Measurements from ENCODE around the gene SH3BP2.
"Not testable (repeated sequence)": the region's sequence is repeated elsewhere in the genome, so short reads cannot be mapped to it uniquely, and the experiment has no call there.

Gene SH3BP2

DNA sequence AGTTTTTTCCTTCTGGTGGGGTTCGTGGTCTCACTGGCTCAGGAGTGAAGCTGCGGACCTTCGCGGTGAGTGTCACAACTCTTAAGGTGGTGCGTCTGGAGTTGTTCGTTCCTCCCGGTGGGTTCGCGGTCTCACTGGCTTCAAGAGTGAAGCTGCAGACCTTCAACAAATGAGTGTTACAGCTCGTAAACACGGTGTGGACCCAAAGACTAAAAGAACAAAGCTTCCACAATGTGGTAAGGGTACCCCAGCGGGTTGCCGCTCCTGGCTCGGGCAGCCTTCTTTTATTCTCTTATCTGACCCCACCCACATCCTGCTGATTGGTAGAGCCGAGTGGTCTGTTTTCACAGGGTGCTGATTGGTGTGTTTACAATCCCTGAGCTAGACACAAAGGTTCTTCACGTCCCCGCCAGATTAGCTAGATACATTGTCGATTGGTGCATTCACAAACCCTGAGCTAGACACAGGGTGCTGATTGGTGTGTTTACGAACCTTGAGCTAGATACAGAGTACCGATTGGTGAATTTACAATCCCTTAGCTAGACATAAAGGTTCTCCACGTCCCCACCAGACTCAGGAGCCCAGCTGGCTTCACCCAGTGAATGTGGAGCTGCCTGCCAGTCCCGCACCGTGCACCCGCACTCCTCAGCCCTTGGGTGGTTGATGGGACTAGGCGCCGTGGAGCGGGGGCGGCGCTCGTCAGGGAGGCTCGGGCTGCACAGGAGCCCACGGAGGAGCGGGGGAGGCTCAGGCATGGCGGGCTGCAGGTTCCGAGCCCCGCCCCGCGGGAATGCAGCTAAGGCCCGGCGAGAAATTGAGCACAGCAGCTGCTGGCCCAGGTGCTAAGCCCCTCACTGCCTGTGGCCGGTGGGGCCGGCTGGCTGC, 30.2 kb upstream of the SH3BP2 start:
- not testable (repeated sequence) for DNase-seq

DNA sequence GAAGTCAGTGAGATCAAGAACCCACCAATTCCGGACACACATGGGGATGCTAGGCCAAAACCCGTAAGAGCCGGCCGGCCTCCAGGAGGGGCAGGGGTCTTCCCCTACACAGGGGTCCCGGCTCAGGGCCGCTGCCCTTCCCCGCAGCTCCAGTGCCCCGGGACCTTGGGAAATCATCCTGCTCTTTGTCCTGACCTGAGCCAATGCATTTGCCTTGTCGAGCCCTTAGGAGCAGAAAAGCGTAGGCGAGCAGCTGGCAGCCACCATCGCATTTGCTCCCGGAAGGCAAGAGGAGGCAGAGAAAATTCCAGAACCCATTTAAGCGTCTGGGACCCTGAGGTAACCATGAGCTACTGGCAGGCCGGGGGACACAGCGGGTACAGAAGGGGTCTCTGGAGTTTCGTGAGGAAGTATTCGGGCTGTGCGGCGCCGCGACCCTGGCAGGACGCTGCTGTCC, 29.3 kb upstream of the SH3BP2 start:
- no peak for DNase-seq

DNA sequence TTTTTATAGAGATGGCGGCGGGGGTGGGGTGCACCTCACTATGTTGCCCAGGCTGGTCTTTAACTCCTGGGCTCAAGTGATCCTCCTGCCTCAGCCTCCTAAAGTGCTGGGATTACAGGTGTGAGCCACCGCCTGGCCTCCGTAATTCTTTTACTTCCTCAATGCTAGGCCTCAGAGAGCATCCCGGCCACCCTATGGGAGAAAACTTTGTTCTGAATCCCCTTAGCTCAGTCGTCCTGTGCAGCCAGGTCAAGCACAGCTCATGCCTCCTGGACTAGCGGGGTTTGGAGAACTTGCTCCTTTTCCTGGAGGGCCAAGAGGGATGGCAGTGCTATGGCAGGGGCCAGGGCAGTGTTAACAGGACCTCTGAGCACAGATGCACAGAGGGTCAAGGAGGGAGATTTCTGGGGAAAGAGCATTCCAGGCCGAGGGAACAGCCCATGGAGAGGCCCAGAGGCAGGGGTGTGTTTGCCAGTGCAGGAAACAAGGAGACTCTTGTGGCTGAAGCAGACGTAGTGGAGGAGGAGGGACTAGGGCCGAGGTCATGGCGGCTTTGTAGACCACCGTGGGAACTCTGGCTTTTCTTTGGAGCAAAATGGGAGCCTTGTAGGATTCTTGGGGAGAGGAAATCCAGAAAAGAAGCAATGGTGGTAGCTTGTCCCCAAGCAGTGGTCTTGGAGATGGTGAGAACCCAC, 26.9 kb upstream of the SH3BP2 start:
- DNase-seq: no peak

DNA sequence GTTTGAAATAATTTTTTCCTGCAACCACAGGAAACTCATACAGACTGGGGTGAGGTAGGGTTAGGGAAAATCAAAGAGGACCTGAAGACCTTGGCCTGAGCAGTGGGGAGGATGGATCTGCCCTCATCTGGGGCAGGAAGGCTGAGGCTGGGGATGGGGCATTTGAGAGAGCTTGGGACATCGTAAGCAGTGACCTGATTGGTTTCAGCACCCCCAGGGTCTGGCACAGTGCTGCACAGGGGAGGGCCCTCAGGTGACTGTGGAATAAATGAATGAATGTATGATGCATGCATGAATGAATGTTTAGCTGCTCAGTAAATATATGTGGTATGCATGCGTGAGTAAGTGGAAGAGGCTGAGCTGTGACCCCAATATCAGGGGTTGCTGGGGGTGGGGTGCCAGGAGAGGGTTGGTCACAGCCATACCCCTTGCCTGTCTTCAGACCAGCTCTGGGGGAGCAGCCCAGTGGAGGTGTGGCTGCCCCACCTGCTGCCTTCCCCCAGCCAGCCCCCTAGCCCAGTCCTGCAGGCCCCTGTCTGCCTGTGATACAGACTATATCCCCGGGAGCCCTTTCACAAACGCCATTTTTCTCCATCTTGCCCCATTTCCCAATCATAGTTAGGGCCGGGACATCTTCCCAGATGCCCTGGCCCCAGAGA, 25.7 kb upstream of the SH3BP2 start:
- DNase-seq: no peak

DNA sequence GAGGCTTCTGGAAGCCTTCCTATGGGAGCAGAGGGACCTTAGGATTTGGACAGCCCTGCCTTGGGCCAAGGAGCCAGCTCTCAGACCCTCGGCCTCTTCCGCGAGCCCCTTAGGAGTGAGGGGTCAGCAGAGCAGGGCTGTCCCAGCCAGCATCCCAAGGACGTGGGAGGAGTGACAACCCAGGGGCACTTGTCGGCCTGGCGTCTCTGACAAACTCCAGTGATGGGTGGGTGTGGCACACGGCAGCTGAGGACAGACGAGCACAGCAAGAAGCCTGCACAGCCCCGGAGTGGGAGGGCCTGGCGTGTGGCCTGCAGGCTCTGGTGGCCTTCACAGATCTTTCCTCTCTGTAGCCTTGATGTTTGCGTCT, 25.2 kb upstream of the SH3BP2 start:
- DNase-seq: no peak

DNA sequence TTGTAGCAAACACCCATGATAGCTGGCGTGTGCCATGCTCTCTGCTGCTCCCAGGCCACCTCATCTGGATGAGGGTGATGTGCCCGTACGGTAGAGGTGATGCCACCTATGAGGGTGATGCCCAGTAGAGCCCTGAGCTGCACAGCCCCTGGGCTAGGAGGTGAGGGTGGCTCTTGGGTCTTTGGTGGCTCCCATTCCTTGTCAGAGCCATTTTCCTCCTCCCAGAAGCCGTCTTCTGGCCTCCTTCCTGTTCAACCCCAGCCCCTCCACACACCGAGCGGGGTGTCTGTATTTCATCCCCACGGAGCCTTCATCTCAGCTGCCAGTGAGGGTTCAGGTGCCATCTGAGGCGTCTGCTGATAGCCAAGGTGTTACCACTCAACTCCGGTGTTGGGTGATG, 24.8 kb upstream of the SH3BP2 start:
- DNase-seq: no peak

DNA sequence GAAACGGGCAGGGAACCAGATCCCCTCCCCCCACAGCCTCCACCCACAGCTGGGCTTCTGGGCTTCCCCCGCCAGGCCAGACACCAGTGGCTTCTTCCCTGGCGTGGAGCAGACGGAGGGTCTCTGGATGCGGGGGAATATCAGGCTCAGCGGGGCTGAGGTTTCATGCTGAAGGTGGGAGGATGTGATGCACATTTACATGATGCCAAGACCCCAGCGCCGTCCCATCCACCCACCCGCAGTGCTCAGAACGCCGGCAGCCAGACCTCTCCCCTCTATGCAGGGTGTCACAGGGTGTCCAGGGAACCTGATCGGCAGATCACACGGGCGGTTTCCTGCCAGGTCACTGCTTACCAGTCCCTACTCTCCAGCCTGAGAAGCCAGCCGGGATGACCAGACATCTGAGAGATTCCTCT, 24.0 kb upstream of the SH3BP2 start:
- DNase-seq: no peak

DNA sequence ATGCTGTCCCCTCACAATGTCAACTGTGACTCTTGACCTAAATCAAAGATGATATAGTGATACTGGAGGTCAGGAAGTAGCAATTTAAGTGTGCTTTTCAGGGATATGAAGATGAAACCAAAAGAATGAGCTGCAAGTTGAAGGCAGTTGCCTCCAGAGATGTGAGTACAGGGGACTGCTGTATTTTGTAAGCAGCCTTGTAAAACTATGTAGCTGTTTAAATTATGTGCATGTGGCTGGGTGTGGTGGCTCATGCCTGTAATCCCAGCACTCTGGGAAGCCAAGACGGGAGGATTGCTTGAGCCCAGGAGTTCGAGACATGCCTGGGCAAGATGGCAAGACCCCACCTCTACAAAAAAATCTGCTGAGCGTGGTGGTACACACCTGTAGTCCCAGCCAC, 21.6 kb upstream of the SH3BP2 start:
- DNase-seq: no peak

DNA sequence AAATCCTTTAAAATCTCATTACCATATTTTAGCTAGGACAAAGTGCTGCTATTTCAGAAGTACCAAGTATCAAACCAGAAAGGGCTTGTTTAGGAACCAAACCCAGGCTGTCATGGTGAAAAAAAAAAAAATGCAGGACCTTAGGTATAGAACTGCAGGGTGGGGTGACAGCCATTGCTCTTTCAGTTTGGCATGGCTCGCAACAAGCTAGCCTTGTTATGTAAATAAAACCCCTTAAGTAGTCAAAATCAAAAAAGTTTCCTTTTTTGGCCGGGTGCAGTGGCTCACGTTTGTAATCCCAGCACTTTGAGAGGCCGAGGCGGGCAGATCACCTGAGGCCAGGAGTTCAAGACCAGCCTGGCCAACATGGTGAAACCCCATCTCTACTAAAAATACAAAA, 12.2 kb upstream of the SH3BP2 start:
- not testable (repeated sequence) for DNase-seq

DNA sequence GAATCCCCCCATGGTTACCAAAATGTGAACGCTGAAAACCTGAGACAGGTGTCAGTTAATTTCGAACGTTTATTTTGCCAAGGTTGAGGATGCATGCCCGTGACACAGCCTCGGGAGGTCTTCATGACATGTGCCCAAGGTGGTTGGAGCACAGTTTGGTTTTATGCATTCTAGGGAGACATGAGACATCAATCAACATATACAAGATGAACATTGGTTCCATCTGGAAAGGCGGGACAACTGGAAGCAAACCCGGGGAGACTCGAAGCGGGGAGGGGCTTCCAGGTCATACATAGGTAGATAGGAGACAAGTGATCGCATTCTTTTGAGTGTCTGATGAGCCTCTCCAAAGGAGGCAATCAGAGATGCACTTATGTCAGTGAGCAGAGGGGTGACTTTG, 11.0 kb upstream of the SH3BP2 start:
- DNase-seq: no peak

DNA sequence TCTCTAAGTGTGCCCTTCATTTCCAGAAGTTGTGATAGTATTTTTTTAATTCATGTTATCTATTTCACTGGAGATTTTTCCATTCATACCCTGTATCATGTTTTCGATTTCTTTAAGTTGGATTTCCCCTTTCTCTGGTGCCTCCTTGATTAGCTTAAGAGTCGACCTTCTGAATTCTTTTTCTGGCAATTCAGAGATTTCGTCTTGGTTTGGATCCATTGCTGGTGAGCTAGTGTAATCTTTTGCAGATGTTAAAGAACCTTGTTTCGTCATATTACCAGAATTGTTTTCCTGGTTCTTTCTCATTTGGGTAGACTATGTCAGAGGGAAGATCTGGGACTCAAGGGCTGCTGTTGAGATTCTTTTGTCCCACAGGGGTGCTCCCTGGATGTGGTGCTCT, 9.1 kb upstream of the SH3BP2 start:
- DNase-seq: no peak

DNA sequence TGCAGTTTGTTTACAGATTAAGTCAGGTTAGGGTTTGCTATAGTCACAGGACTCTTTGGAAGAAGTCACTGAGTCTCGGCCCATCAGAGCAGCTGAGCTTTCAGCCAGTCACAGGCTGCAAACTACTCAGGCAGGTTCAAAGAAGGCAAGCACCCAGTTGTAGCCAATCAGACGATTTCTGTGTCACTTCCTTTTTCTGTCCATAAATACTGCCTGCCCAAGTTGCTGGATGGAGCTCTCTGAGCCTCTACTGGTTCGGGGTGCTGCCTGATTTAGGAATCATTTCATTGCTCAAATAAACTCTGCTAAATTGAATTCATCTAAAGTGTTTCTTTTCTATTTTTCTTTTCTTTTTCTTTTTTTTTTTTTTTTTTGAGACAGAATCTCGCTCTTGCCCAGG, 7.3 kb upstream of the SH3BP2 start:
- DNase-seq: peak; percentile 34

DNA sequence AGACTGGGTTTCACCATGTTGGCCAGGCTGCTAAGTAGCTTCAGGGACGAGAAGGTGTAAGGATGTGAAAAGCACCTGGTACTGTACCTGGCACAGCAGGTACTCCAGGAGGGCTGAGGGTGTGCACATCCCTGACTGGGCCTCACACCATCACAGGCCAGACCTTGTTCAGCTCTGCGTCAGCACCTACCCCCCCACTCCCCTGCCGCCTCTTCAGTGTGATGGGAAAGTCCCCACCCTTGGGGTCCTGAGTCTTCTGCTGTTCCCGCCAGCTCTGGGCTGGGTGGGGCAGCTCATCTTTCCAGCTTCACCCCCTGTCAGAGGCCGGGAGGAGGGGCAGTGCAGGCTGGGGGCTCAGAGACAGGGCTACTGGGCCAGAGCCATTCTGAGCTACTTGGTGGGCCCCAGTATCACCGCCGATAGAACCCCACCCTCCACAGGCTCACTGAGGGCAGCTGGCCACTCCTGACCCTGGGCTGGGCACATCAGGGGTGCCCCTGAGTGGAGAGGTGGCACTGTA, 6.7 kb upstream of the SH3BP2 start:
- no peak for DNase-seq

DNA sequence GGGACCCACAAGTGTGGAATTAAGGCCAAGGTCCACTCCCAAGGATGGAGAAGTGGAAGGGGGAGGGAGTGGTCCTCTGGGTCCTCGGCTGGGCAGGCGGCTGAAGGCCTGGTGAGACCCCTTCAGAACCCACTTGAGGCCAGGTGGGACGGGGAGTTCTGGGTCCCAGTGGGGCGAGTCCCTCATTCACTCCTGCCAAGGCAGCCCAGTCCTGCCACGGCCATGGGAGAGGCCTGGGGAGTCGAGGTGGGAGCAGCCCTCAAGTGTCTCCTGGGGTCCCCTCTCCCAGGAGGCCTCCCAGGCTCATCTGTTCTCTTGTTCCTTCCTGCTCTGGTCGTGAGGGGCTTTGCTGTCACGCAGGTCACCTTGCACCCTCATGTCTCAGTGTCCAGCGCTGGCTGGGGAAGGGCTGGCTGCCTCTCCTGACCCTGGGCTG, 6.1 kb upstream of the SH3BP2 start:
- DNase-seq: no peak

DNA sequence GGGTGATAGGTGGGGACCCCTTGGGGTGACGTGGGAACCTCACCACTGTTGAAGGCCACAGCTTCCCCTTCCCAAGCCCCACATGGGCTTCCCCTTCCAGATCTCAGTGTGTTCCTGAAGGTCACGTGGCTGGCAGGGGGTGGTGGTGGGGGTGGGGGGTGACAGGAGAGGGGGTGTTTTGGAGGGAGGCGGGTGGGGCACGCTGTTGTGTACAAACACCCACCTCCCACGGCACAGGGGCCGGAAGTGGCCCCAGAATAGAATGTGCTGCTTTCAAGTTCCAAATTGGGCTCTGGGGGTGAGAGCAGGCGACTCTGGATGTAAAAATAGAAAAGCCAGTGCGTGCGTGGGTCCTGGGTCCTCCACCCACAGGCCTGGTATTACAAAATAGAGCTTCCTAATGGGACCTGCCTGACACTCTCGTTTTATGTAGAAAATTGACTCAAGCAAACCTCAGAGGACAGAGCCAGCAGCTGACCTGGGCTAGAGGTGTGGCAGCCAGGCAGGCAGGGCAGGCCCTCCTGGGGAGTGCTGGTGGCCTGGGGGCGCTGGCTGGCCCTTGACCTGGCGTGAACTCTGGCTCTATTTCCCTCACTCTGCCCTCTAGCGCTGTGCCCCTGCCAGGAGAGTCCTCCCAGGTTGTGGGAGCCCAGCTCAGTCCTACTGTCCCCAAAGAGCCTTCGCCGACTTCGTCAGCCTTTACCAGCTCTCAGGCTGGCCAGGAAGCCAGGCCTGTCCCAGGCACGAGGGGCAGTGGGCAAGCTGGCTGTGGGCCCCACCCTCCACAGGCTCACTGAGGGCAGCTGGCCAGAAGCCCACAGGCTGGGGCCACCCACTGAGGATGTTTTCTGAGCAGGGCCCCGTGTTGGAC, 5.4 kb upstream of the SH3BP2 start:
- peak; percentile 19 for DNase-seq

DNA sequence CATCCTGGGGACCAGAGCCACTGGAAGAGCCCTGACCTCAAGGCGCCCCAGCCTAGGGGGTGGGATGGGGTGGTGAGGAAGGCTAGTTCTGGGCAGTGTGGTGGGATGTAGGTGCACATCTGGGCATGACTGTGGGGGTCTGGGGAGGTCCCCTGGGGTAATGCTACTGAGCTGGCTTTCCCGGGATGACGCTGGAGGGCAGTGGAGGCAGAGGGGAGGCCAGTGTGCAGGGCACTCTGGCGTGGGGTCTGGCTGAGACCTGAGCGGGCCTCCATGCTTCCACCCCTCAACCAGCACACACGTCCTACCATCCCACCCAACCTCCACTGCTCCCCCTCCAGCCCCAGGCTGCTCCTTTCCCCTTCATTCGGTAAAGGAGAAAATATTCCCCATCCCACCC, 4.8 kb upstream of the SH3BP2 start:
- no peak for DNase-seq

DNA sequence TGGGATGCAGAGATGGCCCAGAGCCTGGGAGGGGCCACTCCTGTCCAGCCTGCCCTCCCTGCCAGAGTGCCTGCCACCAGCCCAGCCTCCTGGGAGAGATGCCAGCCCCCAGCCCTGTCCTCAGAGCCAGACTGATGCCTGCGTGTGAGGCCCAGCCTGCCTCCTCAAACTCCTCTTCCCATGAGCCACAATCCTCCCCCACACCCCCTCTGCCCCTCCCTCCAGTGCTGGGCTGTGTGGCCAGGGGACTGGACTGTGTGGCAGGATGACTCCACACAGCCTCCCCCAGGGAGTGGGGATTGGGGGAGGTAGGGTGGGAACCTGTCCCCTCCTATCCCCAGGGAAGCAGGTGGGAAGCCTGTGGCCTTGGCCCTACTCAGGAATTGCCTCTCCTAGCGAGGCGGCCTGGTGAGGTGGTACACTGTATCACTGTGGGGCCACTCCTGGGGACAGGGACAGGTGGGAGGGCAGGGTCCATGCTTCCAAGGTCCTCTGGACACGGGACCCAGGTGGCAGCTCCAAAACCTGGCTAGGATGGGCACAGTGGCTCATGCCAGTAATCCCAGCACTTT, 4.3 kb upstream of the SH3BP2 start:
- DNase-seq: no peak

DNA sequence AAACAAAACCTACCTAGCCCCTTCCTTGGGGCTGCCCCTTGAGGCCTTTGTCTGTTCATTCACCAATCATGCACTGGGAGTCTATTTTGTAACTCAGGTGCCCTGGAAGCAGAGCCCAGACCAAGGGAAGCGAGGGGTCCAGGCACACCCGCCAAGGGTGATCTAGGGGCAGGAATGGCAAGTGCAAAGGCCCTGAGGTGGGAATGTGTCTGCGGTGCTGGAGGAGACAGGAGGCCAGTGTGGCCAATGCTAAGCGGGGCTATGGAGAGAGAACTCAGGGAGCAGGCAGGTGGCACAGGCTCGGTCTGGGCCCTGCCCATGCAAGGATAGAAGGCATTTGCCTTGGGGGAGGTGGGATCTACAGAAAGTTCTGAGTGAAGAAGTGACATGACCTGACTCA, 3.5 kb upstream of the SH3BP2 start:
- DNase-seq: no peak

DNA sequence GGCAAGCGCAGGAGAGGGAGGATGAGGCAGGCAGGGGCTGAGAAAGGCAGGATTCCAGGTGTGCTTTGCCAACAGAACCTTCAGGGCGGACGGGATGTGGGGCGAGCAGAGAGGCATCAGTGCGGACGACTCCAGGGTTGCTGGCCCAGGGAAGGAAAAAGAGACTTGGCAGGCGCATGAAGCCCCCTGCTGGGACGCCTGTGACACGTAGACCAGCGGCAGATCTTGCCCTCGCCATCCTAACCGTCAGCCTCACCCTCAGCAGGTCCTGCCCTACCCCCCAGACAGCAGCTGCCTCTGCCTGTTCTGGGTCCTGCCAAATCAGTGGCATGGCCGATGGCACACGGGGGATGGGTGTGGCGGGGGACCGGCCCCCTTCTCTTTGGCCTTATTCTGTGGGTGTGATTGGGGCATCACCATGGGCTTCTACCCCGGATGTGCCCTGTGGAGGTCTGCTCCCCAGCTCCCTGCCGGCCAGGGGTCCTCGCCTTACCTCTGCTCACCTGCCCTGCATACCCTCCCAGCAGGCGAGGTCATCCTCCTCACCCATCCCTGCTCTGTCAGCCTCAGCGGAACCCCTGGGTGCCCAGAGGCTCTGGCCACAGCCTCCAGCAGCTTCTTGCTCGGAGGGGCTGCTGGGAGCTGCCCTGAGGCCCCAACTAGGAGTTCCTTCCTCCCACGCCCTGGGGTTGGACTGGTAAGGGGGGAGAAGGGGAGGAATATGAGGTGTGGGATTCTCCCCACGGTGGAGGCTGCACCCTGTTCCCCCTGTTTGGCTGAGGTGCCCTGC, 2.9 kb upstream of the SH3BP2 start:
- DNase-seq: no peak

DNA sequence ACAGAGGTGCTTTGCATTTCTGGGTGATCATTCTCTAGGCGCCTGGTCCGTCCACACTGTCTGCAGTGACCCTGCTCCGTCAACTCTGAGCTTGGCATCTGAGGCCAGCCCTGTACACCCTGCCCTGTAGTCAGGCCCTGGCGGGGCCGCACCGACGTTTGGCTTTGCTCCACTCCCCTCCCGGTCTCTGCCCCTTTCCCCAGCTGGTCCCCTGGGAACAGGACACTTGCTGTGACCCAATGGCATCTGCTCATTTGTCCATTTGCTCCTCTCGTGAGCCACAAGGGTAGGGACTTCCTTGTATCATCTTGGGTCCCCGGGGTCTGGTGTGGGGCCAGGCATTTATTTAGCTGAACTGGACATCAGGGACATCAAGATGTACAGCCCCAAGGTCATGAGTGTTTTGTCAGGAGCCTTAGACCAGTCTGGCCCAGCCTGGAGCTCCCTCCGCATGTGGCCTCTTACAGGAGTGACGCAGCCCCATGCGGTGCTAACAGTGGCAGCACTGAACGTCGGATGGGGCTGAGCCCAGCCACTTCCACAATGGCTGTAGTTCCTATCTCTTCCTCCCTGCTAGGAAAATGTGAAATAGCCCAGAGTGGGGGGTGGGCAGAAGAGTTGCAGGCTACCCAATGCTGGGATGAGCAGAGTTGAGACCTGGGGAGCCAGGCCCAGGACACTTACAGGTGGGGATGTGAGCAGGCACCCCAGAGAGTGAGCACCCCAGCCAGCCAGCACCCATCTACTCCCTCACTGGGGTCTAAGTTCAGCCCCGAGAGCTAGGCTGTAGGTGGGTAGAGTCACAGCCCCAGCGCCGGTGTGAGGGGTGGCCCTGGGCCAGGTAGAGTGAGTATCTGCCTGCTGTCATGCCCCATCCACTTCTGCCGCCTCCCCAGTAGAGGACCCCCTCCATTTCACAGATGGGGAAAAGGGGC, 2.0 kb upstream of the SH3BP2 start:
- DNase-seq: no peak
